GM18951 (cell line): ENCODE data around the gene CD276.

Source experiments
- POLR2A ChIP-seq: IDR thresholded peaks from 4 replicates; pipeline ENCODE4 v1.6.1; 2011; ENCODE audit warnings: mild to moderate bottlenecking; ENCODE audit not compliant: insufficient read length, insufficient read depth; ENCODE audit errors: extremely low read depth
- in situ Hi-C: fragments of 300-500 bp; cut with MboI; formaldehyde crosslinking; loops from one replicate; pipeline ENCODE4 v1.12.0; 2022; ENCODE audit warnings: low sequenced_read_pairs, mixed read lengths, inconsistent platforms; ENCODE audit not compliant: unreplicated experiment

CD276 gene

GRCh38 chr15:73749971-73750370, 65.8 kb downstream of the CD276 start:
- in situ Hi-C loops = no loop called here

GRCh38 chr15:73750438-73750837, 66.3 kb downstream of the CD276 start:
- in situ Hi-C loops = no loop called here
- TF ChIP-seq POLR2A = no peak

More at GRCh38 chr15:73749971-73750370, 65.8 kb downstream of the CD276 start:
- TF ChIP-seq POLR2A = no peak

- in situ Hi-C loops = no loop called here
- TF ChIP-seq POLR2A = no peak
Observed at GRCh38 chr15:73750951-73751350, 66.8 kb downstream of the CD276 start.

- in situ Hi-C loops = no loop called here
- no peak for TF ChIP-seq POLR2A
Observed at GRCh38 chr15:73751511-73751898, 67.3 kb downstream of the CD276 start.

GRCh38 chr15:73751899-73752805, 68.0 kb downstream of the CD276 start:
- no peak for TF ChIP-seq POLR2A
- in situ Hi-C loops = no loop called here

GRCh38 chr15:73752806-73753193, 68.6 kb downstream of the CD276 start:
- in situ Hi-C loops = no loop called here
- TF ChIP-seq POLR2A = no peak

- no peak for TF ChIP-seq POLR2A
- in situ Hi-C loops = no loop called here
Observed at GRCh38 chr15:73753250-73754130, 69.3 kb downstream of the CD276 start, which contains the start of gene INSYN1. TSS of gene INSYN1 (minus strand) at chr15:73753351. CDS start at chr15:73751130, 2,221 bp downstream.

GRCh38 chr15:73754461-73754860, 70.3 kb downstream of the CD276 start:
- no peak for TF ChIP-seq POLR2A
- in situ Hi-C loops = no loop called here

GRCh38 chr15:73755481-73755880, 71.3 kb downstream of the CD276 start:
- TF ChIP-seq POLR2A = no peak
- in situ Hi-C loops = no loop called here

- no peak for TF ChIP-seq POLR2A
- in situ Hi-C loops = no loop called here
Observed at GRCh38 chr15:73755946-73756345, 71.8 kb downstream of the CD276 start.

GRCh38 chr15:73756390-73756789, 72.2 kb downstream of the CD276 start:
- TF ChIP-seq POLR2A = no peak
- in situ Hi-C loops = no loop called here

GRCh38 chr15:73756947-73757513, 72.8 kb downstream of the CD276 start:
- TF ChIP-seq POLR2A = no peak
- in situ Hi-C loops = no loop called here

- TF ChIP-seq POLR2A = no peak
- in situ Hi-C loops = no loop called here
Observed at GRCh38 chr15:73757571-73757970, 73.4 kb downstream of the CD276 start.
